ENCODE measurements around the gene LYST. TPM values are rescaled to one million over a fixed set of nuclear protein-coding genes. Genes with fewer than 3 reads are reported as not detected.

The LYST gene
- total RNA-seq, 1 donor from 2014 or later = 52.1 TPM

- no peak for TF ChIP-seq POLR2A (IDR thresholded peaks at IDR 0.05)
- no peak for TF ChIP-seq CTCF (IDR thresholded peaks at IDR 0.05)
- TF ChIP-seq POLR2AphosphoS5 (IDR thresholded peaks at IDR 0.05; ENCODE audit: insufficient read depth in 1 of 2, low read depth in 1 of 2) = no peak
- H3K4me3 ChIP-seq = no peak overlapping the region
- peak overlapping the region; percentile 17 for H3K27ac ChIP-seq
- H3K36me3 ChIP-seq = peaks cover 0 to 14% of the 10 kb centered on the region in 2 donors
- intact Hi-C loops (cut with DNase I) = no loop called here
- H3K4me1 ChIP-seq = peaks cover 8% of the 10 kb centered on the region
- DNase-seq (ENCODE audit: extremely low spot score in 2 of 2) = no peak
- H3K9me3 ChIP-seq = no peaks in the 10 kb centered on the region
- no peaks in the 10 kb centered on the region for H3K27me3 ChIP-seq
These were observed 56.9 kb downstream of the LYST start for GRCh38 chr1:235809688-235810397.

DNA sequence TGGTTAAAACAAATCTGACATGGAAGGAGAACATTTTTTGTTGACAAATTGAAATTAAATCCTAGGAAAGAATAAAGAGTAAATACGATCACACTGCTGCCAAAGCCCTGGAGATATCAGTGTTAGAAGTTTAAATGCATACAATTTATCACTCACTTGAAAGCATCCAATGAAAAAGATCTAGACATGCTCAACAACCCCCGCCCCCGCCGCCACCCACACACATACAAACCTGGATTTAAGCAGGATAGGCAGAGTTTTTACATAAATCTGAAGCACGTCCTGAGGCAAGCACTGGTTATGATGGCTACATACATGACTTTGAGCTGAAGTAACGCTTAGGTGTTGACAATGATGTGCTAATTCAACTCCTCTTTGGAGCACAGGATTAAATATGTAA, 58.5 kb downstream of the LYST start:
- H3K4me1 ChIP-seq = peaks cover 8% of the 10 kb centered on the region
- DNase-seq (ENCODE audit: extremely low spot score in 2 of 2) = no peak
- TF ChIP-seq POLR2A (IDR thresholded peaks at IDR 0.05) (no peak), CTCF (IDR thresholded peaks at IDR 0.05) (no peak), POLR2AphosphoS5 (IDR thresholded peaks at IDR 0.05; ENCODE audit: insufficient read depth in 1 of 2, low read depth in 1 of 2) (no peak)
- H3K27me3 ChIP-seq = no peaks in the 10 kb centered on the region
- no peak overlapping the region for H3K4me3 ChIP-seq
- no peaks in the 10 kb centered on the region for H3K9me3 ChIP-seq
- H3K36me3 ChIP-seq = peaks cover 0 to 24% of the 10 kb centered on the region in 2 donors
- H3K27ac ChIP-seq = no peak overlapping the region
- intact Hi-C loops (cut with DNase I) = no loop called here

GRCh38 chr1:235806123-235806522, 60.6 kb downstream of the LYST start:
- H3K27me3 ChIP-seq = no peaks in the 10 kb centered on the region
- peaks cover 8% of the 10 kb centered on the region for H3K4me1 ChIP-seq
- intact Hi-C loops (cut with DNase I) = no loop called here
- no peak for DNase-seq (ENCODE audit: extremely low spot score in 2 of 2)
- TF ChIP-seq CTCF (IDR thresholded peaks at IDR 0.05) = no peak
- TF ChIP-seq POLR2AphosphoS5 (IDR thresholded peaks at IDR 0.05; ENCODE audit: insufficient read depth in 1 of 2, low read depth in 1 of 2) = no peak
- no peak for TF ChIP-seq POLR2A (IDR thresholded peaks at IDR 0.05)
- H3K27ac ChIP-seq = no peak overlapping the region
- peaks cover 0 to 25% of the 10 kb centered on the region in 2 donors for H3K36me3 ChIP-seq
- no peak overlapping the region for H3K4me3 ChIP-seq
- H3K9me3 ChIP-seq = no peaks in the 10 kb centered on the region

DNA sequence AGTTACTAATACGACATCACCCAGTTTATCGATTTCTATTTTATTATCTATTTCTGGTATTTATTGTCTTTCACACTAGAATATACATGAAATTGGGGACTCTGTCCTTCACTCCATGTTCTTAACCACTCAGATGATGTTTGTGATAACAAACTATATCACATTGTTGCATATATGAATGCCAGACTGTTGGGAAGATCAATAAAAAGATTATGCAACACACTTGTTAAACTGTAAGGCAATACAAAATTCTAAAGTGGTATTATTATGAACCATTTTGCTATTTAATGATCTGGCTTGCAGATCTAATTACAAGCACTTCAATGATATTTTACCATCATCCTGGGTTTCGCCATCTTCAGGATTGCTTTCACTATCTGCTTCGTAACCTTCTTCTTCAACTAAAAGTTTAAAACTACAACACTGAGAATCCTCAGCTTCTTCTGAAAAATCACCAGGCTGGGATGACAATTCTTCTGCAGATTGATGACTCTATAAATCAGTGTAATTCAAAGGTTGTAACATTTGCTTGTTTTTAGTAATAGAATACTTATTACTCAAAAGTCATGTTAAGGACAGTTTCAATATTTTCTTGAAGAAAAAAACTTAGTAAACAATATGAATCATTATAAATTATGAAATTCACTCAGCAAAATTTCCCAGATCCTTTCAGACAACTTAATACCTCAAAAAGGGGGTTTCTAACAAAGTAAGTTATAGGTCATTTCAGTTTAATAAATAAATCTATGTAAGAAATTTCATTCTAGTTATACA, 63.9 kb downstream of the LYST start:
- intact Hi-C loops (cut with DNase I) = no loop called here
- Histone ChIP-seq H3K4me1 (no peaks in the 10 kb centered on the region), H3K9me3 (no peaks in the 10 kb centered on the region), H3K4me3 (no peak overlapping the region), H3K27ac (no peak overlapping the region), H3K36me3 (peaks cover 0 to 38% of the 10 kb centered on the region in 2 donors), H3K27me3 (no peaks in the 10 kb centered on the region)
- no peak for DNase-seq (ENCODE audit: extremely low spot score in 2 of 2)
- no peak for TF ChIP-seq POLR2A (IDR thresholded peaks at IDR 0.05)
- no peak for TF ChIP-seq CTCF (IDR thresholded peaks at IDR 0.05)
- no peak for TF ChIP-seq POLR2AphosphoS5 (IDR thresholded peaks at IDR 0.05; ENCODE audit: insufficient read depth in 1 of 2, low read depth in 1 of 2)

DNA sequence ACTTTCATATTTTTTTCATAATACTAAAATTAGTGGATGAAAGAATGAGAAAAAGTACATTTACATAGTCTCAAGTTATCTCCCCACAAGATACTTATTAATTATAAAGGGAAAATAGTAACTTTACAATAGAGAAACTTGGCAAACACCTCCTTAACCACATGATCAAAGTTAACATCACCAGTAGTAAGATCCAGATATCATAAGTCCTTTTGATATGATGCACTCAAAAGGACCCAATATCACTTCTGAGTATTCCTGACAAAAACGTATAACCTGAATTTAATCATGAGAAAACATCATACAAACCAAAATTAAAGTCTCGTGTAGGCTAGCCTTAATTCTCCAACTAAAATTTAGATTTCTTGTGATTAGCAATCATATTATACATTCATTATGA, 67.4 kb downstream of the LYST start:
- intact Hi-C loops (cut with DNase I) = no loop called here
- no peak for DNase-seq (ENCODE audit: extremely low spot score in 2 of 2)
- H3K4me3 ChIP-seq = no peak overlapping the region
- peaks cover 3% of the 10 kb centered on the region for H3K9me3 ChIP-seq
- H3K36me3 ChIP-seq = peaks cover 0 to 39% of the 10 kb centered on the region in 2 donors
- no peaks in the 10 kb centered on the region for H3K27me3 ChIP-seq
- H3K27ac ChIP-seq = no peak overlapping the region
- H3K4me1 ChIP-seq = no peaks in the 10 kb centered on the region
- TF ChIP-seq POLR2A (IDR thresholded peaks at IDR 0.05) (no peak), POLR2AphosphoS5 (IDR thresholded peaks at IDR 0.05; ENCODE audit: insufficient read depth in 1 of 2, low read depth in 1 of 2) (no peak), CTCF (IDR thresholded peaks at IDR 0.05) (no peak)
